Gastrocnemius medialis (tissue), 4 donors: ENCODE data around the gene CYS1. TPM values are rescaled to one million over a fixed set of nuclear protein-coding genes. Genes with fewer than 3 reads are reported as not detected.

Source experiments
- ATAC-seq, 2 donors: fragments of 150-250 bp; one replicate each; pipeline ENCODE4 v1.9.1; 2016
- DNase-seq, 2 donors: peaks; one replicate each; pipeline ENCODE4 v3.0.0-alpha.2; 2019
- H3K27ac ChIP-seq, 4 donors: fragments of 200-600 bp; sonication (generic); 1 replicate in 1 of 4; 2 replicates in 3 of 4; pipeline ENCODE4 v1.5.1; 2016 to 2018; ENCODE audit warnings: mild to moderate bottlenecking in 2 of 4, moderate library complexity in 1 of 4
- H3K27me3 ChIP-seq, 3 donors: fragments of 200-600 bp; sonication (generic) in 2 of 3; 1 replicate in 1 of 3; 2 replicates in 2 of 3; pipeline versions ENCODE4 v1.5.1 to v1.6.0; 2016 to 2019; ENCODE audit warnings: mild to moderate bottlenecking in 1 of 3, moderate library complexity in 1 of 3
- H3K36me3 ChIP-seq, 2 donors: fragments of 200-600 bp; sonication (generic) in 1 of 2; one replicate each; pipeline ENCODE4 v1.5.1; 2017 to 2018
- H3K4me1 ChIP-seq, 2 donors: fragments of 200-600 bp; sonication (generic) in 1 of 2; one replicate each; pipeline ENCODE4 v1.5.1; 2016 to 2017; ENCODE audit warnings: mild to moderate bottlenecking in 2 of 2
- H3K4me3 ChIP-seq, 4 donors: fragments of 200-600 bp; sonication (generic) in 3 of 4; 1 replicate in 1 of 4; 2 replicates in 3 of 4; pipeline ENCODE4 v1.5.1; 2016 to 2019; ENCODE audit warnings: mild to moderate bottlenecking in 2 of 4
- H3K9me3 ChIP-seq, 3 donors: fragments of 200-600 bp; sonication (generic) in 2 of 3; 1 replicate in 1 of 3; 2 replicates in 2 of 3; pipeline ENCODE4 v1.5.1; 2016 to 2019
- CTCF ChIP-seq, 5 experiments: fragments of 450-650 bp in 3 of 5; fragments of 200-600 bp in 2 of 5; sonication (generic) in 2 of 5; IDR thresholded peaks in 4 of 5; conservative IDR thresholded peaks in 1 of 5; 1 replicate in 4 of 5; 2 replicates in 1 of 5; pipeline ENCODE4 v1.5.1; 2016 to 2019; ENCODE audit warnings: antibody characterized with exemption in 5 of 5, mild to moderate bottlenecking in 3 of 5, moderate library complexity in 3 of 5
- POLR2A ChIP-seq, 2 donors: fragments of 450-650 bp; IDR thresholded peaks; one replicate each; pipeline ENCODE4 v1.6.1; 2017; ENCODE audit warnings: antibody characterized with exemption in 2 of 2, mild to moderate bottlenecking in 2 of 2, moderate library complexity in 2 of 2
- in situ Hi-C, 4 donors: fragments of 200-750 bp; cut with MboI; loops; one replicate each; pipeline versions ENCODE4 v1.15.0 to v1.8.0; 2017; ENCODE audit warnings: low sequenced_read_pairs in 4 of 4
- intact Hi-C: fragments of 100-400 bp; cut with DNase I; formaldehyde crosslinking; loops from one replicate; pipeline ENCODE4 v1.15.1; 2023; ENCODE audit warnings: low total_unique reads
- total RNA-seq, 4 donors: library from RNA; depleted of rRNA; stranded (reverse); fragments of >200 nt; gene quantifications; one replicate each; pipeline versions ENCODE4 v1.1.0 to v1.2.3, GENCODE V29; 2016

CYS1 gene
- total RNA-seq, 4 donors from 2014 or later, result 0.10 to 0.42 (median 0.18) TPM; not detected in 1

- Histone ChIP-seq H3K27ac (no peak overlapping the region), H3K4me3 (no peak overlapping the region), H3K36me3 (no peaks in the 10 kb centered on the region), H3K27me3 (peaks cover 27 to 30% (median 27%) of the 10 kb centered on the region in 3 donors), H3K4me1 (no peaks in the 10 kb centered on the region), H3K9me3 (no peaks in the 10 kb centered on the region)
- no peak for TF ChIP-seq CTCF (IDR thresholded peaks at IDR 0.05 in 4 of 5, conservative IDR thresholded peaks at IDR 0.05 in 1 of 5)
- TF ChIP-seq POLR2A (IDR thresholded peaks at IDR 0.05), result no peak
- intact Hi-C loops (no loop called here), in situ Hi-C loops (no loop called here)
- no peak for ATAC-seq
- DNase-seq, result no peak
Observed at GRCh38 chr2:10085043-10085667, 4.9 kb upstream of the CYS1 start.

GRCh38 chr2:10084223-10084865 is 4.1 kb upstream of the CYS1 start:
- Histone ChIP-seq H3K36me3 (no peaks in the 10 kb centered on the region), H3K4me3 (no peak overlapping the region), H3K27me3 (peaks cover 23 to 33% (median 30%) of the 10 kb centered on the region in 3 donors), H3K9me3 (no peaks in the 10 kb centered on the region), H3K27ac (no peak overlapping the region), H3K4me1 (no peaks in the 10 kb centered on the region)
- TF ChIP-seq CTCF (IDR thresholded peaks at IDR 0.05 in 4 of 5, conservative IDR thresholded peaks at IDR 0.05 in 1 of 5), result no peak
- TF ChIP-seq POLR2A (IDR thresholded peaks at IDR 0.05), result no peak
- in situ Hi-C loops, result no loop called here
- DNase-seq (no peak), ATAC-seq (no peak)
- intact Hi-C loops, result no loop called here

- no peak overlapping the region for H3K27ac ChIP-seq
- peaks cover 26 to 39% (median 36%) of the 10 kb centered on the region in 3 donors for H3K27me3 ChIP-seq
- DNase-seq, result no peak
- ATAC-seq, result no peak
- TF ChIP-seq POLR2A (IDR thresholded peaks at IDR 0.05) (no peak), CTCF (IDR thresholded peaks at IDR 0.05 in 4 of 5, conservative IDR thresholded peaks at IDR 0.05 in 1 of 5) (no peak)
- no peak overlapping the region for H3K4me3 ChIP-seq
- in situ Hi-C loops, result no loop called here
- H3K9me3 ChIP-seq, result no peaks in the 10 kb centered on the region
- peaks cover 4 to 6% of the 10 kb centered on the region in 2 donors for H3K4me1 ChIP-seq
- no peaks in the 10 kb centered on the region for H3K36me3 ChIP-seq
- intact Hi-C loops, result no loop called here
Observed at GRCh38 chr2:10083692-10084211, 3.5 kb upstream of the CYS1 start.

- no peak for ATAC-seq
- Histone ChIP-seq H3K4me3 (no peak overlapping the region), H3K4me1 (peaks cover 4 to 9% of the 10 kb centered on the region in 2 donors), H3K36me3 (no peaks in the 10 kb centered on the region), H3K27ac (no peak overlapping the region), H3K9me3 (no peaks in the 10 kb centered on the region), H3K27me3 (peaks cover 34 to 46% (median 43%) of the 10 kb centered on the region in 3 donors)
- intact Hi-C loops, result no loop called here
- in situ Hi-C loops, result no loop called here
- no peak for DNase-seq
- TF ChIP-seq CTCF (IDR thresholded peaks at IDR 0.05 in 4 of 5, conservative IDR thresholded peaks at IDR 0.05 in 1 of 5) (no peak), POLR2A (IDR thresholded peaks at IDR 0.05) (no peak)
Observed at GRCh38 chr2:10083046-10083445, 2.8 kb upstream of the CYS1 start.
